Naive B cell (primary cell): ENCODE data around the gene C4orf46. TPM values are rescaled to one million over a fixed set of nuclear protein-coding genes. Genes with fewer than 3 reads are reported as not detected.
"Not testable (repeated sequence)": the region's sequence is repeated elsewhere in the genome, so short reads cannot be mapped to it uniquely, and the experiment has no call there.

Experiments used
- ATAC-seq, 2 donors: fragments of 150-1000 bp; cut with Tn5 transposase; 2 replicates each; pipeline ENCODE4 v1.10.0; 2021; ENCODE audit warnings: low read depth in 2 of 2, mild to moderate bottlenecking in 2 of 2, moderate library complexity in 2 of 2
- DNase-seq: peaks from one replicate; pipeline ENCODE4 v3.0.0; 2022
- H3K27ac Mint-ChIP-seq, 6 donors: one replicate each; pipeline ENCODE4 v1.8.0; 2020 to 2022; ENCODE audit warnings: mild to moderate bottlenecking in 6 of 6, mixed read lengths in 6 of 6, moderate library complexity in 5 of 6, inconsistent platforms in 2 of 6
- H3K27me3 Mint-ChIP-seq, 3 donors: one replicate each; pipeline ENCODE4 v1.8.0; 2021 to 2022; ENCODE audit warnings: mixed read lengths in 3 of 3, mild to moderate bottlenecking in 1 of 3
- H3K36me3 Mint-ChIP-seq, 2 donors: one replicate each; pipeline ENCODE4 v1.8.0; 2020 to 2022; ENCODE audit warnings: mixed read lengths in 2 of 2, inconsistent platforms in 1 of 2, mild to moderate bottlenecking in 1 of 2
- H3K4me1 Mint-ChIP-seq, 3 donors: one replicate each; pipeline ENCODE4 v1.8.0; 2020 to 2022; ENCODE audit warnings: mixed read lengths in 3 of 3, inconsistent platforms in 1 of 3, mild to moderate bottlenecking in 1 of 3, moderate library complexity in 1 of 3
- H3K4me3 Mint-ChIP-seq, 8 donors: one replicate each; pipeline ENCODE4 v1.8.0; 2020 to 2022; ENCODE audit warnings: mild to moderate bottlenecking in 8 of 8, mixed read lengths in 8 of 8, moderate library complexity in 8 of 8, inconsistent platforms in 2 of 8
- H3K9me3 Mint-ChIP-seq, 7 donors: one replicate each; pipeline ENCODE4 v1.8.0; 2020 to 2022; ENCODE audit warnings: mixed read lengths in 7 of 7, mild to moderate bottlenecking in 5 of 7, inconsistent platforms in 2 of 7, moderate library complexity in 1 of 7
- polyA plus RNA-seq, 6 donors: library from polyadenylated mRNA; unstranded; fragments of 300-500 nt; fragmentation: Illumina TruSeq; gene quantifications; one replicate each; pipeline ENCODE4 v1.2.3, GENCODE V29; 2021; ENCODE audit warnings: low read depth in 6 of 6

C4orf46 gene
- 1 to 10 TPM; 4.6 to 7.2 (median 5.6) TPM for polyA plus RNA-seq

- Mint-ChIP-seq H3K36me3 (no peaks in the 10 kb centered on the region), H3K27me3 (no peaks in the 10 kb centered on the region), H3K27ac (peak within 1 kb of the TSS; percentile 88 to 98 (median 98)), H3K4me1 (peaks cover 10 to 23% (median 14%) of the 10 kb centered on the region in 3 donors), H3K9me3 (no peaks in the 10 kb centered on the region), H3K4me3 (peak within 1 kb of the TSS; percentile 84 to 99 (median 94))
- ATAC-seq (no peak), DNase-seq (no peak)
These were observed at the start of gene C4orf46 for GRCh38 chr4:158671665-158671914. Gene C4orf46 (minus strand): TSS chr4:158671887. CDS start chr4:158671801, 86 bp downstream.

DNA sequence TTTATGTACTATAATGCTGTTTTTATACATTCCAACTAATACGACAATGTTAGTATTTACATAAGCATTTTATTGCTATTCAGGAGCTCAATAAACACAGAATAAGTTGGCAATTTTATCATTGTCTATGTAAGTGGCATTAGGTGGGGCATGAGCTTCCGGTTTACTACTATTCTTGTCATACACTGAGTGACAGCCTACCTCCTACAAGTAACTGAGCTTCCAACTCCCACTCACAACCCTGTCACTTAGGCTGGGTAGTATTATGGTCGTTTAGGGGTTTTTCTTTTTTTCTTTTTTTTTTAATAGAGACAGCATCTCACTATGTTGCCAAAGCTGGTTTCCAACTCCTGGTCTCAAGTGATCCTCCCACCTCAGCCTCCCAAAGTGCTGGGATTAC is 44.1 kb upstream of the C4orf46 start:
- H3K27ac Mint-ChIP-seq, result no peak overlapping the region
- peaks cover 35 to 47% of the 10 kb centered on the region in 2 donors for H3K36me3 Mint-ChIP-seq
- no peaks in the 10 kb centered on the region for H3K9me3 Mint-ChIP-seq
- no peak for DNase-seq
- no peaks in the 10 kb centered on the region for H3K27me3 Mint-ChIP-seq
- peaks cover 0 to 4% (median under 1%) of the 10 kb centered on the region in 3 donors for H3K4me1 Mint-ChIP-seq
- no peak for ATAC-seq
- no peak overlapping the region for H3K4me3 Mint-ChIP-seq

GRCh38 chr4:158714937-158715336 is 43.2 kb upstream of the C4orf46 start:
- Mint-ChIP-seq H3K4me3 (no peak overlapping the region), H3K4me1 (peaks cover 0 to 4% (median 0%) of the 10 kb centered on the region in 3 donors), H3K27ac (no peak overlapping the region), H3K9me3 (no peaks in the 10 kb centered on the region), H3K27me3 (no peaks in the 10 kb centered on the region), H3K36me3 (peaks cover 39 to 50% of the 10 kb centered on the region in 2 donors)
- ATAC-seq (no peak), DNase-seq (no peak)

DNA sequence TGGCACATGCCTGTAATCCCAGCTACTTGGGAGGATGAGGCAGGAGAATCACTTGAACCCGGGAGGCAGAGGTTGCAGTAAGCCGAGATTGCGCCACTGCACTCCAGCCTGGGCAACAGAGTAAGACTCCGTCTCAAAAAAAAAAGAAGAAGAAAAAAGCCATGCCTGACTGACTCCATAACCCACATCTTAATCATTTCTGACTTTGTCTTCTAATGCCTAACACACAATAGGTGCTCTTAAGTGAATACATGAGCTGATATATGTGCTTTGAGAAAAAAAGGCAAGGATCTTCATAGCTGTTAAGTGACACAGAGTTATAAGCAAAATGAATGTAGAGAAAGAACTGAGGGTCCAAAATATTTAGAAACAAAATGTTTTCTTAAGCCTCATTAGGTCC is 40.9 kb upstream of the C4orf46 start:
- DNase-seq, H3K4me3 Mint-ChIP-seq, H3K9me3 Mint-ChIP-seq, H3K4me1 Mint-ChIP-seq, H3K27ac Mint-ChIP-seq, ATAC-seq, H3K27me3 Mint-ChIP-seq: not testable (repeated sequence)
- peaks cover 31 to 36% of the 10 kb centered on the region in 2 donors for H3K36me3 Mint-ChIP-seq

DNA sequence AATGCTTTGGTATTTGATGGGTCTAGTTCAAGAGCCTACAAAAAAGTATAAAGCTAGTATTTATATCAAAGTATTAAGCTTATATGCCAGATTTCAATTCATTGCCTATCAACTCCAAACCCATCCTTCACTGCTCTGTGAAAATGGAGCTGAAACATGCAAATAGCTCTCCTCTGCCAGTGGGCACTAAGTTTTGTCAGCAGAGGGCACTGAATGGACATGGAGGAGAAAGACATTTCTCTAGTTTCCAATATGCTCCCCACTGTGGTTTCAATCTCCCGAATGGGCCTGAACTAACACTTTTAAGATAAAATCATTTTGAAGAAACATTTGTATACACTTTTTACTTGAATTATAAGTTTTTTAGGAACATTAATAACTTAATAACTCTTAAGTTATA is 39.1 kb upstream of the C4orf46 start:
- H3K36me3 Mint-ChIP-seq, result peaks cover 36% of the 10 kb centered on the region in 2 donors
- no peak for ATAC-seq
- no peaks in the 10 kb centered on the region for H3K27me3 Mint-ChIP-seq

DNA sequence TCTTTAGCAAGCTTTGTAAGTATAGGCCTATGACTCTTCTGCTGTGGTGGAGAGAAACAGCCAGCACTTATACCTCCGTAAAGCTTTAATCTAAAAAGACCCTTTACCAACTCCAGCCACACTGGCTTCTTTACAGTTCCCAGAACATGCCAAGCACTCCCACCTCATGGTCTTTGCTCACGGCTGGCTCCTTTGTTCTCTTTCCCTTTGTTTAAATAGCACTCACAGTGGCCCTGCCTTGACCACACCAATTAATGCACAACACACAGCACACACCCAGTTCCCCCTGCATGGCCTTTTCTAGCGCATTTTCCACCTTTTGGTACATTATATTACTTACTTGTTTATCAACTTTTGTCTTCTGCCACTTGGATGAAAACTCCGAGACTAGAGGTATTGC is 32.6 kb upstream of the C4orf46 start:
- H3K4me3 Mint-ChIP-seq, result no peak overlapping the region
- H3K9me3 Mint-ChIP-seq, result no peaks in the 10 kb centered on the region
- DNase-seq (no peak), ATAC-seq (no peak)
- H3K27ac Mint-ChIP-seq, result no peak overlapping the region
- no peaks in the 10 kb centered on the region for H3K4me1 Mint-ChIP-seq
- peaks cover 6 to 17% of the 10 kb centered on the region in 2 donors for H3K36me3 Mint-ChIP-seq
- no peaks in the 10 kb centered on the region for H3K27me3 Mint-ChIP-seq

More for the DNA sequence above, 39.1 kb upstream of the C4orf46 start:
- H3K4me3 Mint-ChIP-seq, result no peak overlapping the region
- no peak overlapping the region for H3K27ac Mint-ChIP-seq
- no peaks in the 10 kb centered on the region for H3K4me1 Mint-ChIP-seq
- H3K9me3 Mint-ChIP-seq, result no peaks in the 10 kb centered on the region
- no peak for DNase-seq

DNA sequence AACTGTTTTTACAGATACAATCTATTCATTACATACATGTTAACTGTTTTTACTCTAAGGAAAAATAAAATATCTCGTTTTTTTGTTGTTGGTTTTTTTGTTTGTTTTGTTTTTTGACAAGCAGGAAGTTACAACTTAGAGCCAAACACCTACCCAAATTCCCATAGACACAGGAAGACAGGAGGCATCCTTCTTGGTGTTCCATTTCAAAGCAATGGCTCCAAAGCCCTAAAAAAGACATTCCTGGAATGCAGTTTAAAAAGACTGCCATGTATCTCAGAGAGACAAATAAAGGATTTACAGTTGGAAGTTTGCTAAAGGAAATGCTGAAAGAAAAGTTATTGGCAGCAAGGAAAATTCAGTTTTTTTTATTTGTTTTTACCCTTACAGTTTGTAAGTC is 17.1 kb upstream of the C4orf46 start:
- ATAC-seq (no peak), DNase-seq (no peak)
- Mint-ChIP-seq H3K4me3 (no peak overlapping the region), H3K36me3 (peaks cover 9 to 17% of the 10 kb centered on the region in 2 donors), H3K27ac (no peak overlapping the region), H3K27me3 (no peaks in the 10 kb centered on the region), H3K4me1 (no peaks in the 10 kb centered on the region), H3K9me3 (no peaks in the 10 kb centered on the region)

DNA sequence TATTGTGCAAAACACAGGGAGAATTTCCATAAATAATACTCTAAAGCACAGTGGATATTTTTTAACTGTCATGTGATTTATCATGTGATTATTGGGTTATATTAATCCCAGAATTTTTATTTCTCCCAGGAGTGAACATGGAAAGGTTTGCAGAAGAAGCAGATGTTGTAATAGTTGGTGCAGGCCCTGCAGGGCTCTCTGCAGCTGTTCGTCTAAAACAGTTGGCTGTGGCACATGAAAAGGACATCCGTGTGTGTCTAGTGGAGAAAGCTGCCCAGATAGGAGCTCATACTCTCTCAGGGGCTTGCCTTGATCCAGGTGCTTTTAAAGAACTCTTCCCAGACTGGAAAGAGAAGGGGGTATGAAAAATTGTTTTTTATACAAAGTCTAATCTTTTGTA is 10.4 kb upstream of the C4orf46 start:
- no peaks in the 10 kb centered on the region for H3K4me1 Mint-ChIP-seq
- H3K36me3 Mint-ChIP-seq, result peaks cover 9 to 13% of the 10 kb centered on the region in 2 donors

DNA sequence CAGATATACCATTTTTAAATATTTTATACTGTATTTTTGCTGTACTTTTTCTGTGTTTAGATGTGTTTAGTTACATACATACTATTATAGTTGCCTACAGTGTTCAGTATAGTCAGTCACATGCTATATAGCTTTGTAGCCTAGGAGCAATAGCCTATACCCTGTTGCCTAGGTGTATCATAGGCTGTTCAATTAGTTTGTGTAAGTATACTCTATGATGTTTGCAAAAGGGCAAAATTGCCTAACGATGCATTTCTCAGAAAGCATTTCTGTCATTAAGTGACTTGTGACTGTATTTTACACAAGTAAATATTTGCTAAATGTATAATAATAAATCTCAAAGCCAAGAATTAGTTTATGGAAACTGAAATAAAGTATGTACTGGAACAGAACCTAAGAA is 9.9 kb upstream of the C4orf46 start:
- peaks cover 9 to 12% of the 10 kb centered on the region in 2 donors for H3K36me3 Mint-ChIP-seq
- no peaks in the 10 kb centered on the region for H3K4me1 Mint-ChIP-seq
- DNase-seq (no peak), ATAC-seq (no peak)
- no peak overlapping the region for H3K27ac Mint-ChIP-seq
- H3K9me3 Mint-ChIP-seq, result no peaks in the 10 kb centered on the region
- H3K4me3 Mint-ChIP-seq, result no peak overlapping the region
- H3K27me3 Mint-ChIP-seq, result no peaks in the 10 kb centered on the region

More for the DNA sequence above, 10.4 kb upstream of the C4orf46 start:
- no peak overlapping the region for H3K4me3 Mint-ChIP-seq
- DNase-seq (no peak), ATAC-seq (no peak)
- no peaks in the 10 kb centered on the region for H3K27me3 Mint-ChIP-seq
- H3K27ac Mint-ChIP-seq, result no peak overlapping the region
- H3K9me3 Mint-ChIP-seq, result no peaks in the 10 kb centered on the region

DNA sequence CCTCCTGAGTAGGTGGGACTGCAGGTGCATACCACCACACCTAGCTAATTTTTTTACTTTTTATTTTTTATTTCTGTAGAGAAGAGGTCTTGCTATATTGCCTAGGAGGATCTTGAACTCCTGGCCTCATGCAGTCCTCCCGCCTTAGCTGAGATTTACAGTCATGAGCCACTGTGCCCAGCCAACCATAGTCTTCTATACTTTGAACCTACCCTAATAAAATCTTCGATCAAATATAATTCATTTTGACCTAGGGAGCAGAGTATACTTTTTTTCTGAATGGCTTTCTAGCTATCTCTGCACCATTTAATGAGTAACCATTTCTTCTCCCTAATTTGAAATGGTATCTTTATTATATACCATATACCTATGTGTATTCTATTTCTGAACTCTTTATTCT is 7.1 kb upstream of the C4orf46 start:
- H3K36me3 Mint-ChIP-seq, result no peaks in the 10 kb centered on the region
- DNase-seq (no peak), ATAC-seq (no peak)
- no peaks in the 10 kb centered on the region for H3K4me1 Mint-ChIP-seq
- no peak overlapping the region for H3K27ac Mint-ChIP-seq
- no peaks in the 10 kb centered on the region for H3K9me3 Mint-ChIP-seq
- no peak overlapping the region for H3K4me3 Mint-ChIP-seq
- H3K27me3 Mint-ChIP-seq, result no peaks in the 10 kb centered on the region

GRCh38 chr4:158676076-158676475 is 4.4 kb upstream of the C4orf46 start:
- Mint-ChIP-seq H3K9me3 (no peaks in the 10 kb centered on the region), H3K4me3 (no peak overlapping the region), H3K27ac (no peak overlapping the region), H3K4me1 (peaks cover 4 to 14% (median 8%) of the 10 kb centered on the region in 3 donors), H3K27me3 (no peaks in the 10 kb centered on the region), H3K36me3 (no peaks in the 10 kb centered on the region)
- DNase-seq, result no peak
- no peak for ATAC-seq

- H3K9me3 Mint-ChIP-seq, result no peaks in the 10 kb centered on the region
- peak overlapping the region in 1 of 6 donors; percentile 14 for H3K27ac Mint-ChIP-seq
- H3K4me1 Mint-ChIP-seq, result peaks cover 10 to 23% (median 14%) of the 10 kb centered on the region in 3 donors
- H3K27me3 Mint-ChIP-seq, result no peaks in the 10 kb centered on the region
- peak overlapping the region in 3 of 8 donors; percentile 9 to 63 (median 32) for H3K4me3 Mint-ChIP-seq
- no peak for ATAC-seq
- no peak for DNase-seq
- H3K36me3 Mint-ChIP-seq, result no peaks in the 10 kb centered on the region
These were observed 1.9 kb upstream of the C4orf46 start for GRCh38 chr4:158673633-158674032.

DNA sequence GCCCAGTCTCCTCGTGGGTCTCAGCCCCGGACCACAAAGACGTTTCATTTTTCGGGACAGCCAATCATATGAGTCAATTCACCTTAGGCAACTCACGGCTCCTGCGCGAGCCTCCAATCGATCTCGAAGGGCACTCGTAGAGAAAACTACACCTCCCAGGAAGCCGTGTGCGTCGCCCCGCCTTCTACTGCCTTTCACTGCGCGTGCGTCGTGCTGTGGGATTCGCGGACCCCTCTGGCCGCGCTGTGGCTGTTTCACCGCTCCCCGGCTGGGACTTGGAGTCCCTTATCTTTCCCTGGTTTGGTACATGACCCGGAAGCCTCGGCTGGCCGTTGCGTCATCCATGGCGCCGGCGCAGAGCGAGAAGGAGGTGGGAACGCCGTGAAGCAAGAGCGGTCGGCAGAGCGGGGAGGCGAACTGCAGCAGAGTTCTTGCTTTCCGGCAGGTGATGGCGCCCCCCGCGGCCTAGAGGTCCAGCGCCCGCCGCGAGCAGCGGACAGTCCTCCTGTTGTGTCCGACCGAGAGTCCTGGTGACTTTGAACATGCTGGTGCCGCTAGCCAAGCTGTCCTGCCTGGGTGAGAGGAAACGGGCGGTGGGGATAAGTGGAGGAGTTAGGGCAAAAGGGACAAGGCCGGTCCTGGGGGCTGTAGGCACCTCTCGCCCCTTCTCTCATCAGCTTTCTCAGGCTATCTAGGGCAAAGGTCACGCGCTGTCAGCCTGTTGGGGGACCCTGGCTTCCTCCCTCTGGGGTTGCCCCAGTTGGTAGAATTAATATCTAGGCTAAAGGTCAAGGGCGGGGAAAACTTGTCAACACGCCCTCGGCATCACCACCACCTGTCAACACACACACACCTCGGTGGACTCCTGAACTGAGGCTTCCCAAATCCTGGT is 474 bp upstream of the C4orf46 start, which contains the start of gene ETFDH:
ETFDH (plus strand) TSS at position 382 of the 892 bp plus-strand sequence; CDS start at position 543, 161 bp downstream.
- DNase-seq (peak; percentile 95), ATAC-seq (peak; percentile 78 to 81)
- Mint-ChIP-seq H3K27ac (peak within 1 kb of the TSS; percentile 88 to 98 (median 98)), H3K36me3 (no peaks in the 10 kb centered on the region), H3K27me3 (no peaks in the 10 kb centered on the region), H3K9me3 (no peaks in the 10 kb centered on the region), H3K4me1 (peaks cover 10 to 23% (median 14%) of the 10 kb centered on the region in 3 donors), H3K4me3 (peak within 1 kb of the TSS; percentile 84 to 99 (median 94))

GRCh38 chr4:158670975-158671664 is 567 bp downstream of the C4orf46 start:
- peak; percentile 70 for DNase-seq

More at GRCh38 chr4:158670975-158671664, 567 bp downstream of the C4orf46 start:
- peaks cover 10 to 23% (median 14%) of the 10 kb centered on the region in 3 donors for H3K4me1 Mint-ChIP-seq
- peak overlapping the region; percentile 88 to 98 (median 96) for H3K27ac Mint-ChIP-seq
- H3K4me3 Mint-ChIP-seq, result peak overlapping the region; percentile 84 to 99 (median 94)
- peak; percentile 44 to 50 for ATAC-seq
- no peaks in the 10 kb centered on the region for H3K27me3 Mint-ChIP-seq
- H3K36me3 Mint-ChIP-seq, result no peaks in the 10 kb centered on the region
- no peaks in the 10 kb centered on the region for H3K9me3 Mint-ChIP-seq
